CD8-positive, alpha-beta memory T cell (primary cell): ENCODE data around the gene PIEZO2. TPM values are rescaled to one million over a fixed set of nuclear protein-coding genes. Genes with fewer than 3 reads are reported as not detected.

Source experiments
- CTCF ChIA-PET: fragments of 350-600 bp; sonication (Branson Sonifier 250); formaldehyde crosslinking; loops from one replicate; lab custom pipeline; 2021; ENCODE audit warnings: antibody characterized with exemption; lab: Charles Lee
- POLR2A ChIA-PET: fragments of 350-600 bp; sonication (Branson Sonifier 250); formaldehyde crosslinking; loops from one replicate; lab custom pipeline; 2021; ENCODE audit warnings: antibody characterized with exemption; lab: Charles Lee
- DNase-seq, 5 donors: peaks; one replicate each; pipeline versions ENCODE4 v3.0.0 to v3.0.0-alpha.2; 2020 to 2022; ENCODE audit warnings: mixed read lengths in 1 of 5
- H3K27ac ChIP-seq: one replicate; pipeline ENCODE4 v1.7.0; 2013; ENCODE audit warnings: low read depth, mild to moderate bottlenecking, low read length, moderate library complexity
- H3K27me3 ChIP-seq: 2 replicates; pipeline ENCODE4 v1.7.0; 2013; ENCODE audit warnings: low read length, mild to moderate bottlenecking; ENCODE audit not compliant: insufficient read depth, poor library complexity, severe bottlenecking
- H3K36me3 ChIP-seq: 2 replicates; pipeline ENCODE4 v1.7.0; 2013; ENCODE audit warnings: mild to moderate bottlenecking, low read length, moderate library complexity; ENCODE audit not compliant: insufficient read depth
- H3K4me1 ChIP-seq: 2 replicates; pipeline ENCODE4 v1.7.0; 2013; ENCODE audit warnings: mild to moderate bottlenecking, low read length, moderate library complexity; ENCODE audit not compliant: insufficient read depth
- H3K4me3 ChIP-seq: 2 replicates; pipeline ENCODE4 v1.7.0; 2013; ENCODE audit warnings: mild to moderate bottlenecking, low read length
- H3K9me3 ChIP-seq: 2 replicates; pipeline ENCODE4 v1.7.0; 2013; ENCODE audit warnings: mild to moderate bottlenecking, low read length
- H3K27ac Mint-ChIP-seq, 8 donors: one replicate each; pipeline ENCODE4 v1.8.0; 2020 to 2021; ENCODE audit warnings: mixed read lengths in 8 of 8, mild to moderate bottlenecking in 6 of 8, inconsistent platforms in 3 of 8, moderate library complexity in 3 of 8
- H3K27me3 Mint-ChIP-seq, 2 donors: one replicate each; pipeline ENCODE4 v1.8.0; 2020 to 2021; ENCODE audit warnings: mixed read lengths in 2 of 2, mild to moderate bottlenecking in 1 of 2, moderate library complexity in 1 of 2
- H3K36me3 Mint-ChIP-seq, 3 donors: one replicate each; pipeline ENCODE4 v1.8.0; 2020 to 2021; ENCODE audit warnings: mixed read lengths in 3 of 3, inconsistent platforms in 1 of 3, mild to moderate bottlenecking in 1 of 3
- H3K4me1 Mint-ChIP-seq, 3 donors: one replicate each; pipeline ENCODE4 v1.8.0; 2020 to 2021; ENCODE audit warnings: mixed read lengths in 3 of 3, inconsistent platforms in 1 of 3, mild to moderate bottlenecking in 1 of 3
- H3K4me3 Mint-ChIP-seq, 7 donors: one replicate each; pipeline ENCODE4 v1.8.0; 2020 to 2021; ENCODE audit warnings: mixed read lengths in 7 of 7, mild to moderate bottlenecking in 6 of 7, moderate library complexity in 4 of 7, inconsistent platforms in 2 of 7
- H3K9me3 Mint-ChIP-seq, 5 donors: one replicate each; pipeline ENCODE4 v1.8.0; 2020 to 2022; ENCODE audit warnings: mixed read lengths in 5 of 5, mild to moderate bottlenecking in 3 of 5, moderate library complexity in 2 of 5, inconsistent platforms in 1 of 5
- polyA plus RNA-seq: library from polyadenylated mRNA; unstranded; fragments of 300-500 nt; fragmentation: Illumina TruSeq; gene quantifications from one replicate; pipeline ENCODE4 v1.2.3, GENCODE V29; 2021
- total RNA-seq, 2 experiments: library from RNA; stranded (reverse); gene quantifications; one replicate each; pipeline ENCODE4 v1.2.3, GENCODE V29; 2021

PIEZO2 gene
- total and polyA plus RNA-seq, 3 experiments from 2014 or later = not detected

DNA sequence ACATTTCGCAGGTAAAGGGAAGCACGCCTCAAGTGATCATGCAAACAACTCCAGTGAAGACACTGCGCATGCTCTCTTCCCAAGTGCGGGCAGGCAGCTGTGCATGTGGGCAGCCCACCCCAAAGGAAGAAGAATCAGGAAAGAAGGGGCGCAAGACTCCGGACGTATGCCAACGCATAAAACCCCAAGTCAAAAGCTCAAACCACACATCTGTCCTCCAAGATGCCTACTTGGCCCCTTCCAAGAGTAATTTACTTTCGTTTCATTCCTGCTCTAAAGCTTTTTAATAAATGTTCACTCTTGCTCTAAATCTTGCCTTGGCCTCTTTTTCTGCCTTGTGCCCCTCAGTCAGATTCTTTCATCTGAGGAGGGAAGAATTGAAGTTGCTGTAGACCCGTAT lies 254.9 kb downstream of the PIEZO2 start:
- Histone ChIP-seq H3K4me3 (no peak overlapping the region), H3K27me3 (no peaks in the 10 kb centered on the region), H3K36me3 (no peaks in the 10 kb centered on the region), H3K4me1 (no peaks in the 10 kb centered on the region), H3K9me3 (no peaks in the 10 kb centered on the region), H3K27ac (no peak overlapping the region)
- POLR2A ChIA-PET = no interaction called here
- H3K4me3 Mint-ChIP-seq = no peak overlapping the region
- peaks cover 0 to 3% of the 10 kb centered on the region in 2 donors for H3K27me3 Mint-ChIP-seq
- peaks cover 0 to 7% (median 6%) of the 10 kb centered on the region in 3 donors for H3K4me1 Mint-ChIP-seq
- H3K9me3 Mint-ChIP-seq = peaks cover 0 to 4% (median 0%) of the 10 kb centered on the region in 5 donors
- DNase-seq = no peak
- no peak overlapping the region for H3K27ac Mint-ChIP-seq
- CTCF ChIA-PET = no interaction called here
- no peaks in the 10 kb centered on the region for H3K36me3 Mint-ChIP-seq

GRCh38 chr18:10893761-10894160 lies 255.6 kb downstream of the PIEZO2 start:
- H3K36me3 ChIP-seq = no peaks in the 10 kb centered on the region
- ChIA-PET POLR2A (no interaction called here), CTCF (no interaction called here)
- no peaks in the 10 kb centered on the region for H3K9me3 ChIP-seq
- H3K4me3 ChIP-seq = no peak overlapping the region
- Mint-ChIP-seq H3K27ac (no peak overlapping the region), H3K9me3 (peaks cover 0 to 4% (median 0%) of the 10 kb centered on the region in 5 donors), H3K36me3 (no peaks in the 10 kb centered on the region), H3K4me3 (no peak overlapping the region), H3K4me1 (peaks cover 0 to 7% (median 6%) of the 10 kb centered on the region in 3 donors), H3K27me3 (peaks cover 0 to 3% of the 10 kb centered on the region in 2 donors)
- no peak overlapping the region for H3K27ac ChIP-seq
- DNase-seq = no peak
- no peaks in the 10 kb centered on the region for H3K27me3 ChIP-seq
- H3K4me1 ChIP-seq = no peaks in the 10 kb centered on the region

- Histone ChIP-seq H3K27ac (no peak overlapping the region), H3K36me3 (no peaks in the 10 kb centered on the region), H3K27me3 (no peaks in the 10 kb centered on the region), H3K4me1 (no peaks in the 10 kb centered on the region), H3K9me3 (no peaks in the 10 kb centered on the region), H3K4me3 (no peak overlapping the region)
- H3K4me3 Mint-ChIP-seq = no peak overlapping the region
- H3K27me3 Mint-ChIP-seq = peaks cover 0 to 3% of the 10 kb centered on the region in 2 donors
- CTCF ChIA-PET = no interaction called here
- H3K27ac Mint-ChIP-seq = no peak overlapping the region
- POLR2A ChIA-PET = no interaction called here
- no peaks in the 10 kb centered on the region for H3K36me3 Mint-ChIP-seq
- DNase-seq = no peak
- peaks cover 0 to 4% (median 0%) of the 10 kb centered on the region in 5 donors for H3K9me3 Mint-ChIP-seq
- peaks cover 0 to 7% (median 6%) of the 10 kb centered on the region in 3 donors for H3K4me1 Mint-ChIP-seq
These were observed 256.2 kb downstream of the PIEZO2 start for GRCh38 chr18:10893196-10893595.

- H3K36me3 ChIP-seq = no peaks in the 10 kb centered on the region
- no peak overlapping the region for H3K27ac ChIP-seq
- ChIA-PET CTCF (no interaction called here), POLR2A (no interaction called here)
- no peaks in the 10 kb centered on the region for H3K27me3 ChIP-seq
- H3K4me1 ChIP-seq = no peaks in the 10 kb centered on the region
- Mint-ChIP-seq H3K27me3 (peaks cover 0 to 3% of the 10 kb centered on the region in 2 donors), H3K9me3 (peaks cover 0 to 4% (median 0%) of the 10 kb centered on the region in 5 donors), H3K36me3 (no peaks in the 10 kb centered on the region), H3K4me3 (no peak overlapping the region), H3K27ac (no peak overlapping the region), H3K4me1 (peaks cover 0 to 7% (median 6%) of the 10 kb centered on the region in 3 donors)
- no peaks in the 10 kb centered on the region for H3K9me3 ChIP-seq
- no peak for DNase-seq
- no peak overlapping the region for H3K4me3 ChIP-seq
These were observed 256.6 kb downstream of the PIEZO2 start for GRCh38 chr18:10892786-10893185.

- Mint-ChIP-seq H3K9me3 (peaks cover 0 to 4% (median 2%) of the 10 kb centered on the region in 5 donors), H3K27me3 (peaks cover 0 to 3% of the 10 kb centered on the region in 2 donors), H3K27ac (no peak overlapping the region), H3K4me3 (no peak overlapping the region), H3K4me1 (peaks cover 0 to 7% (median 6%) of the 10 kb centered on the region in 3 donors), H3K36me3 (peaks cover 0 to 1% (median 0%) of the 10 kb centered on the region in 3 donors)
- no peaks in the 10 kb centered on the region for H3K9me3 ChIP-seq
- H3K4me1 ChIP-seq = no peaks in the 10 kb centered on the region
- H3K27ac ChIP-seq = no peak overlapping the region
- DNase-seq = no peak
- ChIA-PET CTCF (no interaction called here), POLR2A (no interaction called here)
- no peak overlapping the region for H3K4me3 ChIP-seq
- no peaks in the 10 kb centered on the region for H3K27me3 ChIP-seq
- no peaks in the 10 kb centered on the region for H3K36me3 ChIP-seq
These were observed 259.3 kb downstream of the PIEZO2 start for GRCh38 chr18:10890022-10890421.

- H3K4me3 ChIP-seq = no peak overlapping the region
- ChIA-PET CTCF (no interaction called here), POLR2A (no interaction called here)
- H3K27me3 Mint-ChIP-seq = peaks cover 0 to 5% of the 10 kb centered on the region in 2 donors
- H3K36me3 Mint-ChIP-seq = no peaks in the 10 kb centered on the region
- no peak for DNase-seq
- no peaks in the 10 kb centered on the region for H3K4me1 Mint-ChIP-seq
- no peaks in the 10 kb centered on the region for H3K27me3 ChIP-seq
- H3K4me3 Mint-ChIP-seq = no peak overlapping the region
- no peaks in the 10 kb centered on the region for H3K9me3 ChIP-seq
- H3K36me3 ChIP-seq = no peaks in the 10 kb centered on the region
- no peak overlapping the region for H3K27ac Mint-ChIP-seq
- H3K4me1 ChIP-seq = no peaks in the 10 kb centered on the region
- H3K9me3 Mint-ChIP-seq = peaks cover 0 to 2% (median 0%) of the 10 kb centered on the region in 5 donors
- H3K27ac ChIP-seq = no peak overlapping the region
These were observed 270.7 kb downstream of the PIEZO2 start for GRCh38 chr18:10878703-10879102.

DNA sequence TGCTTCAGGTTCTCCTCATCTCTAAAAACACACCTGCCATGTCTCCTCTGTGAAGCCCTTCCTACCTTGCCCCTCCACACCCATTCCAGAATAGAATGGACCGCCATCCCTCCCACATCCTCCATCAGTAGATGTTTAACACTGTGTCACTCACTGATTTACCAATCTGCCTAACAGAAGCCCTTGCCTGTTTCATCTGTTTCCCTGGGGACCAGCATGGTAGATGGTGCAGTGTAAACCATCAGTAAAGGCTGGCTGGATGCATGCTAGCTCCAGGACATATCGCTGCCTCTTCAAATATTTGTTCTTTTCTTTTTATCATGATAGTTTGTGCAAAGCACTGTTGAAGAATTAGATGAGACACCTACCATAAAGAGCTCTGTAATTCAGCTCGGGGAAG lies 271.4 kb downstream of the PIEZO2 start:
- Histone ChIP-seq H3K4me3 (no peak overlapping the region), H3K27ac (no peak overlapping the region)
- POLR2A ChIA-PET = no interaction called here

DNA sequence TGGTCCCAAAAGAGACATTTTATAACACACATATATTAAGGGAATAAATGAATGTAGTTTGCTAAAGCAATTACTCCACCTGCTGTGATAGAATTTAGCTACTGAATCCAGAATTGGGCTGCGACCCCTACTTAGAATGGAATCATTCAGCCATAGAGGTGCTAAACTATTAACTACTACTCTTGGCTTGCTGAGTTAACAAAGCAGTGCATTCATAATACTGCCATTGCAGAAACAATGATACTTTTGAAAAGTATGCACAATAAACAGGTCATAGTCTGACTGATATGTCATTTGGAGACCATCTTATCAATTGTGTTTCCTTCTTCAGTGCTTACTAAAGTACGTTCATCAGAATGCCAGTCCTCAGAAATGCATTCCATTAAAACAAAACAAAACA lies 273.6 kb downstream of the PIEZO2 start:
- CTCF ChIA-PET = no interaction called here
- Histone ChIP-seq H3K4me1 (no peaks in the 10 kb centered on the region), H3K4me3 (no peak overlapping the region), H3K36me3 (no peaks in the 10 kb centered on the region), H3K9me3 (no peaks in the 10 kb centered on the region), H3K27ac (no peak overlapping the region), H3K27me3 (no peaks in the 10 kb centered on the region)
- Mint-ChIP-seq H3K9me3 (peaks cover 0 to 2% (median 0%) of the 10 kb centered on the region in 5 donors), H3K4me1 (no peaks in the 10 kb centered on the region), H3K4me3 (no peak overlapping the region), H3K27me3 (peaks cover 2 to 3% of the 10 kb centered on the region in 2 donors), H3K36me3 (no peaks in the 10 kb centered on the region), H3K27ac (no peak overlapping the region)
- DNase-seq = no peak
- POLR2A ChIA-PET = no interaction called here

More for the DNA sequence above, 271.4 kb downstream of the PIEZO2 start:
- no peak for DNase-seq
- H3K4me3 Mint-ChIP-seq = no peak overlapping the region
- Histone ChIP-seq H3K9me3 (no peaks in the 10 kb centered on the region), H3K4me1 (no peaks in the 10 kb centered on the region), H3K27me3 (no peaks in the 10 kb centered on the region), H3K36me3 (no peaks in the 10 kb centered on the region)
- CTCF ChIA-PET = no interaction called here
- peaks cover 0 to 2% (median 0%) of the 10 kb centered on the region in 5 donors for H3K9me3 Mint-ChIP-seq
- H3K27ac Mint-ChIP-seq = no peak overlapping the region
- peaks cover 0 to 5% of the 10 kb centered on the region in 2 donors for H3K27me3 Mint-ChIP-seq
- H3K36me3 Mint-ChIP-seq = no peaks in the 10 kb centered on the region
- H3K4me1 Mint-ChIP-seq = no peaks in the 10 kb centered on the region
